Duodenal mucosa (tissue), 2 donors: Measurements from ENCODE around the gene GPC5.
"Not testable (repeated sequence)": the region's sequence is repeated elsewhere in the genome, so short reads cannot be mapped to it uniquely, and the experiment has no call there.

Experiments
- H3K27ac ChIP-seq: one replicate; pipeline ENCODE4 v1.7.0; 2013; ENCODE audit warnings: low read depth, low read length
- H3K27me3 ChIP-seq, 2 donors: one replicate each; pipeline ENCODE4 v1.7.0; 2013; ENCODE audit warnings: low read length in 2 of 2, control low read depth in 1 of 2; ENCODE audit not compliant: insufficient read depth in 2 of 2, control insufficient read depth in 1 of 2
- H3K36me3 ChIP-seq, 2 donors: one replicate each; pipeline ENCODE4 v1.7.0; 2013; ENCODE audit warnings: low read length in 2 of 2, control low read depth in 1 of 2; ENCODE audit not compliant: insufficient read depth in 2 of 2, control insufficient read depth in 1 of 2
- H3K4me1 ChIP-seq, 2 donors: one replicate each; pipeline ENCODE4 v1.7.0; 2013; ENCODE audit warnings: low read length in 2 of 2, control low read depth in 1 of 2; ENCODE audit not compliant: insufficient read depth in 2 of 2, control insufficient read depth in 1 of 2
- H3K4me3 ChIP-seq, 2 donors: one replicate each; pipeline ENCODE4 v1.7.0; 2013; ENCODE audit warnings: low read length in 2 of 2, low read depth in 1 of 2
- H3K9ac ChIP-seq, 2 donors: one replicate each; pipeline ENCODE4 v1.7.0; 2013; ENCODE audit warnings: low read length in 2 of 2, low read depth in 1 of 2
- H3K9me3 ChIP-seq, 2 donors: one replicate each; pipeline ENCODE4 v1.7.0; 2013; ENCODE audit warnings: low read length in 2 of 2, control low read depth in 1 of 2; ENCODE audit not compliant: control insufficient read depth in 1 of 2

Gene GPC5

GRCh38 chr13:91863699-91864098 is 465.3 kb downstream of the GPC5 start:
- H3K9me3 ChIP-seq = no peaks in the 10 kb centered on the region
- H3K4me3 ChIP-seq = no peak overlapping the region
- no peak overlapping the region for H3K27ac ChIP-seq
- H3K9ac ChIP-seq = no peak overlapping the region
- H3K4me1 ChIP-seq = no peaks in the 10 kb centered on the region
- no peaks in the 10 kb centered on the region for H3K27me3 ChIP-seq
- H3K36me3 ChIP-seq = no peaks in the 10 kb centered on the region

GRCh38 chr13:91868351-91868750 is 469.9 kb downstream of the GPC5 start:
- H3K9me3 ChIP-seq = no peaks in the 10 kb centered on the region
- H3K36me3 ChIP-seq = no peaks in the 10 kb centered on the region
- H3K9ac ChIP-seq = no peak overlapping the region
- H3K27ac ChIP-seq = no peak overlapping the region
- no peak overlapping the region for H3K4me3 ChIP-seq
- no peaks in the 10 kb centered on the region for H3K4me1 ChIP-seq
- no peaks in the 10 kb centered on the region for H3K27me3 ChIP-seq

DNA sequence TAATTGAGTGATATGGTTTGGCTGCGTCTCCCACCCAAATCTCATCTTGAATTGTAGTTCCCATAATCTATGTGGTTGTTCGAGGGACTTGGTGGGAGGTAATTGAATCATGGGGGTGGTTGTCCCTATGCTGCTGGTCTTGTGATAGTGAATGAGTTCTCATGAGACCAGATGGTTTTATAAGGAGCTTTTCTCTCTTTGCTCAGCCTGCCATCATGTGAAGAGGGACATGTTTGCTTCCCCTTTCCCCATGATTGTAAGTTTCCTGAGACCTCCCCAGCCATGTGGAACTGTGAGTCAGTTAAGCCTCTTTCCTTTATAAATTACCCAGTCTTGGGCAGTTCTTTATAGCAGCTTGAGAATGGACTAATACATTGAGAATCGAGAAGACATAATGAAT is 480.1 kb downstream of the GPC5 start:
- no peaks in the 10 kb centered on the region for H3K27me3 ChIP-seq
- no peak overlapping the region for H3K4me3 ChIP-seq
- no peaks in the 10 kb centered on the region for H3K36me3 ChIP-seq
- no peaks in the 10 kb centered on the region for H3K9me3 ChIP-seq
- no peak overlapping the region for H3K9ac ChIP-seq
- no peak overlapping the region for H3K27ac ChIP-seq
- H3K4me1 ChIP-seq = no peaks in the 10 kb centered on the region

GRCh38 chr13:91879360-91879759 is 480.9 kb downstream of the GPC5 start:
- Histone ChIP-seq H3K27ac (no peak overlapping the region), H3K4me3 (no peak overlapping the region)

DNA sequence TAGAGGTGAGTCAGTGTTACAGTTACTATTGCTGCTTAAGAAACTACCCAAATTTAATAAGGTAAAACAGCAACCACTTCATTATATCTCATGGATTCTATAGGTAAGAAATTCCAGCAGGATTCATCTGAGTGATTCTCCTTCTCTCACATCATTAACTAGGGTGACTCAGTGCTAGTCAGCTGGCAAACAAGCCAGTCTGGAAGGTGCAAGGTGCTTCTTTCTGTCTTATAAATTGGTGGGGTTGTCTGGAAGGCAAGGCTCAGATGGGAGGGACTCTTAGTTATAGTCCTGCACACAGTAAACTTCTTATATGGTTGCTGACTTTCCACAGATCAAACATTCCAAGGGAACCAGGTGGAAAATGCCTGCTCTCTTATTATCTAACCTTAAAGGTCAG is 484.5 kb downstream of the GPC5 start:
- Histone ChIP-seq H3K27me3 (no peaks in the 10 kb centered on the region), H3K36me3 (no peaks in the 10 kb centered on the region), H3K4me3 (no peak overlapping the region), H3K4me1 (no peaks in the 10 kb centered on the region), H3K27ac (no peak overlapping the region), H3K9ac (no peak overlapping the region), H3K9me3 (peaks cover 0 to 3% of the 10 kb centered on the region in 2 donors)

More at GRCh38 chr13:91879360-91879759, 480.9 kb downstream of the GPC5 start:
- H3K4me1 ChIP-seq = no peaks in the 10 kb centered on the region
- no peaks in the 10 kb centered on the region for H3K36me3 ChIP-seq
- H3K9ac ChIP-seq = no peak overlapping the region
- H3K27me3 ChIP-seq = no peaks in the 10 kb centered on the region
- no peaks in the 10 kb centered on the region for H3K9me3 ChIP-seq

DNA sequence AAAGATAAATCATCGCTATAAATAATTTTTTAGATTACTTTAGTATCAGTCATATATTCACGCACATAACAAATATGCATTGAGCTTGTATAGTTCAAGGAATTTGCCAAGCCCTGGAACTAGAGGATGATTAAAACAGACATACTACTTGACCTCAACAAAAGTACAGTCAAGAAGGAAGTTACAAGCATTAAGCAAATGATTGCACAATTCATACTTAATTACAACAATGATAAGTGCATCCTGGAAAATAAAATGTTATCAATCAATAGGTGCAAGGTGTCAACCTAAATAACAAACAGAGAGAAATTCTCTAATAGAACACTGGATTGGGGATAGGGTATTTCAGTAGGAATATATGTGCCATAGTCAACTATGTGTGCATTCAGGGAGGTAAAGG is 491.2 kb downstream of the GPC5 start:
- Histone ChIP-seq H3K9me3 (peaks cover 0 to 4% of the 10 kb centered on the region in 2 donors), H3K27ac (no peak overlapping the region), H3K4me1 (no peaks in the 10 kb centered on the region), H3K4me3 (no peak overlapping the region), H3K36me3 (no peaks in the 10 kb centered on the region), H3K9ac (no peak overlapping the region), H3K27me3 (no peaks in the 10 kb centered on the region)

DNA sequence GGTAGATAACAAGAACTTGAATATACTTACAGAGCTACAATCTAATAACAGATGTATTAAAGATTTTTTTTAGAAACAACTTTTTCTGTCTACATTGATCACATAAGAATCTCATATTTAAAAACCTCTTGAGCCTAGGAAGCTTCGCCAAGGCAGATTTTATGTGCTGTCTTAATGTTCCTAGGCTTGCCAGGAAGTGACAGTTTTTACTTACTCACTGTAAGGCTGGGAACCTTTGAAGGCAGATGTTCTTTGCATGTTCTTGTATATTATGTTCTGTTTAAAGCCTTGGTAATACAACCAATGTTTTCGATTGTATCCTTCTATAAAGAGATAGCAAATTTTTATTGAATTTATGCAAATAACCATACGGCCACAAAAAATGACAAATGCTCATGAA is 492.7 kb downstream of the GPC5 start:
- H3K9me3 ChIP-seq = peaks cover 0 to 4% of the 10 kb centered on the region in 2 donors
- H3K4me1 ChIP-seq = no peaks in the 10 kb centered on the region
- no peak overlapping the region for H3K4me3 ChIP-seq
- H3K9ac ChIP-seq = no peak overlapping the region
- H3K36me3 ChIP-seq = no peaks in the 10 kb centered on the region
- H3K27me3 ChIP-seq = no peaks in the 10 kb centered on the region
- no peak overlapping the region for H3K27ac ChIP-seq

- Histone ChIP-seq H3K9me3 (no peaks in the 10 kb centered on the region), H3K36me3 (no peaks in the 10 kb centered on the region), H3K9ac (no peak overlapping the region), H3K4me3 (no peak overlapping the region), H3K27me3 (no peaks in the 10 kb centered on the region), H3K27ac (no peak overlapping the region), H3K4me1 (no peaks in the 10 kb centered on the region)
Observed at GRCh38 chr13:91893040-91893439, 494.6 kb downstream of the GPC5 start.

- Histone ChIP-seq H3K4me1 (no peaks in the 10 kb centered on the region), H3K27me3 (no peaks in the 10 kb centered on the region), H3K36me3 (no peaks in the 10 kb centered on the region), H3K27ac (no peak overlapping the region), H3K4me3 (no peak overlapping the region), H3K9me3 (no peaks in the 10 kb centered on the region), H3K9ac (no peak overlapping the region)
Observed at GRCh38 chr13:91894316-91894715, 495.9 kb downstream of the GPC5 start.

DNA sequence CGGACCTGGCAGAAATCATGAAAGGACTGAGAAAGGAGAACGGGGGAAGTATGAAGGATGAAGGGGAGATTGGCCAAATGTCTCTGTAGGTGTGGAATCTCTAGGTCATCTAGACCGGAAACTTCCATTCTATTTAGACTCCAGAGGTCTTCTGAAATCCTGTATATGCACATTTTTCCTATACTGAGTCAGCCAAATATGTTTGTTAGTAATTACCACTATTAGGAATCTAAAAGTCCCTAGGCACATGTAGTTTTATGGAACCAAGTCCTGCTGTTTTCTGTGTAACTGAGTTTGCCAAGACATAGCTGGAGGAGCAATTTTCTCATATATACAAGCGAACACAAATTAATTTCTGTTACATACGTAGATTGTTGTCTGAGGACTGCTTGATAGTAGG is 498.1 kb downstream of the GPC5 start:
- H3K27ac ChIP-seq = no peak overlapping the region
- H3K4me3 ChIP-seq = no peak overlapping the region
- no peaks in the 10 kb centered on the region for H3K9me3 ChIP-seq
- no peaks in the 10 kb centered on the region for H3K36me3 ChIP-seq
- H3K4me1 ChIP-seq = no peaks in the 10 kb centered on the region
- H3K9ac ChIP-seq = no peak overlapping the region
- H3K27me3 ChIP-seq = no peaks in the 10 kb centered on the region

DNA sequence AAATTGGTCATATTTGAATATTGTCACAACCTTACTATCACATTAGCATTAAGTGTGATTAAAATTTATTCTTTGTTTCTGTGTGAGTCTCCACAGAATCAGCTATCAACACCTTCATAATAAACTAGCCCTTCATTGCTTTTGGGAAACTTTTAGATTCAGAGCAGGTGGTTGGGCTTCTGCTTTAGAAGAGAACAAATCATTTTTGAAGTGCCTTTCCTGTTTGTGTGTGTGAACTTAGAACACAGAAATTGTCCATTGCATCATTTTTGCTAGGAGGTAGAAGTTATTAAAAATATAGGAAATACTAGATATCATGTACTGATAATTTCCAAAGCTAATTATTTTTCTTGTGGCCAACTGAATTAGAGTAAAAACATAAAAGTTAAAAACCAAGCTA is 500.6 kb downstream of the GPC5 start:
- H3K36me3 ChIP-seq, H3K9ac ChIP-seq, H3K4me1 ChIP-seq, H3K4me3 ChIP-seq, H3K27ac ChIP-seq, H3K27me3 ChIP-seq, H3K9me3 ChIP-seq: not testable (repeated sequence)
